Islet of Langerhans (tissue), 1 donor: ENCODE results near the gene KIR3DL3.
"Not testable (repeated sequence)": the region's sequence is repeated elsewhere in the genome, so short reads cannot be mapped to it uniquely, and the experiment has no call there.

Source experiments
- FAIRE-seq: peaks from one replicate; lab custom pipeline; 2011; peaks lifted over from hg19 to GRCh38; lab: Jason Lieb, UNC

Gene KIR3DL3

GRCh38 chr19:54731191-54731590 is 6.9 kb downstream of the KIR3DL3 start:
- FAIRE-seq: no peak

GRCh38 chr19:54738306-54738705 is 14.1 kb downstream of the KIR3DL3 start, which contains the start of gene KIR2DL3:
Gene KIR2DL3, plus strand, starts transcription at chr19:54738513. Its CDS starts 33 bp downstream, at chr19:54738546.
- not testable (repeated sequence) for FAIRE-seq

- FAIRE-seq: no peak
Measured at GRCh38 chr19:54738715-54739114, 14.5 kb downstream of the KIR3DL3 start.

- FAIRE-seq: no peak
Measured at GRCh38 chr19:54739587-54740497, 15.6 kb downstream of the KIR3DL3 start.

DNA sequence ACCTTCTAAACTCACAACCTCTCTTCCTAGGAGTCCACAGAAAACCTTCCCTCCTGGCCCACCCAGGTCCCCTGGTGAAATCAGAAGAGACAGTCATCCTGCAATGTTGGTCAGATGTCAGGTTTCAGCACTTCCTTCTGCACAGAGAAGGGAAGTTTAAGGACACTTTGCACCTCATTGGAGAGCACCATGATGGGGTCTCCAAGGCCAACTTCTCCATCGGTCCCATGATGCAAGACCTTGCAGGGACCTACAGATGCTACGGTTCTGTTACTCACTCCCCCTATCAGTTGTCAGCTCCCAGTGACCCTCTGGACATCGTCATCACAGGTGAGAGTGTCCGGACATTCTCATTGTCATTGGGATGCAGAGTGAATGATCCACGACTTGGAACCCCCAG is 17.7 kb downstream of the KIR3DL3 start:
- not testable (repeated sequence) for FAIRE-seq

DNA sequence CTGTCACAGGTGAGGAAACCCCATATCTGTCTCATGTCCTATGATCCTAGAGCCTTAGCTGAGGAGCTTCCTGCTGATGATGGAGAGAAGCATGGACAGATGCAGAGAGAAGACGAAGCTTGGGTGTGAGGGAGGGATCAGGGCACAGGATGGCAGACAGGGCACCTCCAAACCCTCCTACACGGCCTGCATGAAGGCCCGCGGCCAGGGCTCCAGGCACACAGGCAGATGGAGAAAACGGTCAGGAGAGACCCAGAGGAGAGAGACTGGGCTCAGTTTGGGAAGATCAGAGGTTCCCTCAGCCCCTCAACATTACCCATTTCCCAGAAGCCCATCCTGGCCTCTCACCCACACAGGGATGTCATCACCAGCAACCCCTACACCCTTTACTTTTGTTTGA is 19.8 kb downstream of the KIR3DL3 start:
- not testable (repeated sequence) for FAIRE-seq

GRCh38 chr19:54747614-54748322 is 23.5 kb downstream of the KIR3DL3 start:
- FAIRE-seq: not testable (repeated sequence)

DNA sequence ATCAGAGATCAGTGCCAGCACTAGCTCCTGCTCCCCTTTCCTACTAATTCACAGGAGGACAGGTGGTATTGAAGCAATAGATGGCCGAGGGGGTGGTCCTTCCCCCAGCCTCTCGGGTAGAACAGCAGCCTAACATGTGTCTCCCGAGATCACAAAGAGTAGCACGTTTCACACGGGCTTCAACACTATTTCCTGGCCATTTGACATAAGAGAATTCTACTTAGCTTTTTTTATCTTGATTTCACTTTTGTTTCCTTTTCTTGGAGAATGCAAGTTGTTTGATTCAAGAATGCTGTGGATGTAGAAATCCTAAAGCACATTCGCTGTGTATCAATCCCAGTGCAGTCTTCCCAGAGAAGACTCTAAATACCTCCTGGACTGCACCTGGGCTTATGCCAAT is 26.0 kb downstream of the KIR3DL3 start:
- FAIRE-seq: not testable (repeated sequence)

- FAIRE-seq: not testable (repeated sequence)
Measured at GRCh38 chr19:54756204-54757110, 32.2 kb downstream of the KIR3DL3 start.

DNA sequence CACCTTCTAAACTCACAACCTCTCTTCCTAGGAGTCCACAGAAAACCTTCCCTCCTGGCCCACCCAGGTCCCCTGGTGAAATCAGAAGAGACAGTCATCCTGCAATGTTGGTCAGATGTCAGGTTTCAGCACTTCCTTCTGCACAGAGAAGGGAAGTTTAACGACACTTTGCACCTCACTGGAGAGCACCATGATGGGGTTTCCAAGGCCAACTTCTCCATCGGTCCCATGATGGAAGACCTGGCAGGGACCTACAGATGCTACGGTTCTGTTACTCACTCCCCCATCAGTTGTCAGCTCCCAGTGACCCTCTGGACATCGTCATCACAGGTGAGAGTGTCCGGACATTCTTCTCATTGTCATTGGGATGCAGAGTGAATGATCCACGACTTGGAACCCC is 34.3 kb downstream of the KIR3DL3 start:
- FAIRE-seq: not testable (repeated sequence)

- FAIRE-seq: not testable (repeated sequence)
Measured at GRCh38 chr19:54764219-54764618, 40.0 kb downstream of the KIR3DL3 start.

DNA sequence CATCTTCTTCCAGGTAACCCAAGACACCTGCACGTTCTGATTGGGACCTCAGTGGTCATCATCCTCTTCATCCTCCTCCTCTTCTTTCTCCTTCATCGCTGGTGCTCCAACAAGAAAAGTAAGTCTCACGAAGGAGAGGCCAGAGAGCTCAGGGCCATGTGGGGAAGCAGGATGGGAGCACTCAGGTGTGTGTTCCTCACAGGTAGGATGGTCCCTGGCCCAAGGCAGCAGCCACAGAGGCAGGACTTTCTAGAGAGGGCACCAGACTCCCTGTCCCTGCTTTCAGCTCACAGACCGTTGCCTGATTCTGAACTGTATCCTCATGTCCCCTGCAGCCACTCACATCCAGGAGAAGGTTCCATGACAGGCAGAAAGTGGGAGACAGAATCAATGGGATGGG is 42.2 kb downstream of the KIR3DL3 start:
- not testable (repeated sequence) for FAIRE-seq

GRCh38 chr19:54769646-54770045 is 45.4 kb downstream of the KIR3DL3 start, which contains the start of gene KIR2DL1:
Gene KIR2DL1, plus strand, starts transcription at chr19:54769793. Its CDS starts 58 bp downstream, at chr19:54769851.
- not testable (repeated sequence) for FAIRE-seq

- not testable (repeated sequence) for FAIRE-seq
Measured at GRCh38 chr19:54770511-54770910, 46.3 kb downstream of the KIR3DL3 start.

GRCh38 chr19:54771018-54771960 is 47.0 kb downstream of the KIR3DL3 start:
- not testable (repeated sequence) for FAIRE-seq

- not testable (repeated sequence) for FAIRE-seq
Measured at GRCh38 chr19:54772666-54773065, 48.4 kb downstream of the KIR3DL3 start.

DNA sequence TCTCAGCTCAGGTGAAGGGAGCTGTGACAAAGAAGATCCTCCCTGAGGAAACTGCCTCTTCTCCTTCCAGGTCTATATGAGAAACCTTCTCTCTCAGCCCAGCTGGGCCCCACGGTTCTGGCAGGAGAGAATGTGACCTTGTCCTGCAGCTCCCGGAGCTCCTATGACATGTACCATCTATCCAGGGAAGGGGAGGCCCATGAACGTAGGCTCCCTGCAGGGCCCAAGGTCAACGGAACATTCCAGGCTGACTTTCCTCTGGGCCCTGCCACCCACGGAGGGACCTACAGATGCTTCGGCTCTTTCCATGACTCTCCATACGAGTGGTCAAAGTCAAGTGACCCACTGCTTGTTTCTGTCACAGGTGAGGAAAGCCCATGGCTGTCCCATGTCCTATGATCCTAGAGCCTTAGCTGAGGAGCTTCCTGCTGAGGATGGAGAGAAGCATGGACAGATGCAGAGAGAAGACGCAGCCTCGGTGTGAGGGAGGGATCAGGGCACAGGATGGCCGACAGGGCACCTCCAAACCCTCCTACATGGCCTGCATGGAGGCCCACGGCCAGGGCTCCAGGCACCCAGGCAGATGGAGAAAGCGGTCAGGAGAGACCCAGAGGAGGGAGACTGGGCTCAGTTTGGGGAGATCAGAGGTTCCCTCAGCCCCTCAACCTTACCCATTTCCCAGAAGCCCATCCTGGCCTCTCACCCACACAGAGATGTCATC is 51.0 kb downstream of the KIR3DL3 start:
- not testable (repeated sequence) for FAIRE-seq

GRCh38 chr19:54775830-54776229 is 51.6 kb downstream of the KIR3DL3 start:
- not testable (repeated sequence) for FAIRE-seq

- not testable (repeated sequence) for FAIRE-seq
Measured at GRCh38 chr19:54777851-54778250, 53.6 kb downstream of the KIR3DL3 start.

GRCh38 chr19:54778896-54779295 is 54.7 kb downstream of the KIR3DL3 start:
- not testable (repeated sequence) for FAIRE-seq
